Neural cell (in vitro differentiated cells): ENCODE results near the gene TENT4B. TPM values are rescaled to one million over a fixed set of nuclear protein-coding genes. Genes with fewer than 3 reads are reported as not detected.

Experiments used
- H2AFZ ChIP-seq: fragments of 200-600, 300-800 bp; sonication (generic), shearing (Covaris generic); 2 replicates; pipeline ENCODE4 v1.6.0; 2014; ENCODE audit warnings: low read depth, mild to moderate bottlenecking, antibody characterized with exemption, low read length, moderate library complexity
- H3F3A ChIP-seq: fragments of 200-600 bp; shearing (Covaris generic); 2 replicates; pipeline ENCODE4 v1.6.1; 2016; ENCODE audit warnings: mild to moderate bottlenecking, moderate library complexity, mixed read lengths, antibody characterized with exemption, low read length; ENCODE audit not compliant: insufficient read depth, poor library complexity, severe bottlenecking
- H3K27ac ChIP-seq: fragments of 200-600, 300-800 bp; sonication (generic), shearing (Covaris generic); 2 replicates; pipeline ENCODE4 v1.5.1; 2014; ENCODE audit warnings: mild to moderate bottlenecking, low read length, moderate library complexity
- H3K27me3 ChIP-seq: fragments of 300-800, 200-600 bp; sonication (generic), shearing (Covaris generic); 2 replicates; pipeline ENCODE4 v1.6.0; 2014; ENCODE audit warnings: mild to moderate bottlenecking, low read depth, low read length, moderate library complexity; ENCODE audit not compliant: insufficient read depth
- H3K36me3 ChIP-seq: fragments of 300-800, 200-600 bp; sonication (generic), shearing (Covaris generic); 2 replicates; pipeline ENCODE4 v1.5.1; 2014; ENCODE audit warnings: mild to moderate bottlenecking, antibody characterized with exemption, low read length, moderate library complexity; ENCODE audit not compliant: insufficient read depth
- H3K4me2 ChIP-seq: fragments of 300-800, 200-600 bp; sonication (generic), shearing (Covaris generic); 2 replicates; pipeline ENCODE4 v1.6.0; 2014; ENCODE audit warnings: mild to moderate bottlenecking, low read length
- H3K4me3 ChIP-seq: fragments of 300-800, 200-600 bp; sonication (generic), shearing (Covaris generic); 2 replicates; pipeline ENCODE4 v1.5.1; 2014; ENCODE audit warnings: mild to moderate bottlenecking, low read length, moderate library complexity
- H3K79me2 ChIP-seq: fragments of 200-600 bp; shearing (Covaris generic); replicated peaks from 2 replicates; pipeline ENCODE4 v1.6.0; 2014; ENCODE audit warnings: mild to moderate bottlenecking, low read length, moderate library complexity; ENCODE audit not compliant: insufficient read depth
- H3K9ac ChIP-seq: fragments of 300-800, 200-600 bp; sonication (generic), shearing (Covaris generic); 2 replicates; pipeline ENCODE4 v1.6.1; 2016; ENCODE audit warnings: mild to moderate bottlenecking, low read length, mixed read lengths
- H3K9me2 ChIP-seq: fragments of 200-600 bp; shearing (Covaris generic); 2 replicates; pipeline ENCODE4 v1.6.1; 2016; ENCODE audit warnings: mild to moderate bottlenecking, low read length, mixed read lengths; ENCODE audit not compliant: insufficient read depth
- H3K9me3 ChIP-seq: fragments of 200-600, 300-800 bp; sonication (generic), shearing (Covaris generic); 2 replicates; pipeline ENCODE4 v1.6.1; 2016; ENCODE audit warnings: mild to moderate bottlenecking, mixed run types, low read length, moderate library complexity, mixed read lengths
- H4K20me1 ChIP-seq: fragments of 200-600 bp; shearing (Covaris generic); 2 replicates; pipeline ENCODE4 v1.6.1; 2016; ENCODE audit warnings: mild to moderate bottlenecking, mixed run types; ENCODE audit not compliant: insufficient read depth
- CTCF ChIP-seq: fragments of 450-650 bp; IDR thresholded peaks from 2 replicates; pipeline ENCODE4 v1.5.1; 2014; ENCODE audit warnings: antibody characterized with exemption, mild to moderate bottlenecking, moderate library complexity; ENCODE audit not compliant: poor library complexity, severe bottlenecking
- EP300 ChIP-seq: fragments of 450-650 bp; conservative IDR thresholded peaks from 2 replicates; pipeline ENCODE4 v1.6.1; 2014; ENCODE audit warnings: antibody characterized with exemption, mild to moderate bottlenecking, moderate library complexity; ENCODE audit not compliant: poor library complexity, severe bottlenecking
- EZH2 ChIP-seq: fragments of 200-600, 300-800 bp; shearing (Covaris generic), sonication (generic); IDR thresholded peaks from 2 replicates; pipeline ENCODE4 v1.6.1; 2014; ENCODE audit warnings: antibody characterized with exemption, low read length, borderline replicate concordance, mild to moderate bottlenecking; ENCODE audit not compliant: insufficient read depth, poor library complexity, severe bottlenecking
- MXI1 ChIP-seq: fragments of 450-650 bp; conservative IDR thresholded peaks from 2 replicates; pipeline ENCODE4 v1.6.1; 2014; ENCODE audit warnings: antibody characterized with exemption, mild to moderate bottlenecking; ENCODE audit not compliant: poor library complexity, severe bottlenecking
- POLR2AphosphoS5 ChIP-seq: IDR thresholded peaks from 2 replicates; pipeline ENCODE4 v1.6.1; 2012
- RAD21 ChIP-seq: fragments of 450-650 bp; conservative IDR thresholded peaks from 2 replicates; pipeline ENCODE4 v1.6.1; 2014; ENCODE audit warnings: antibody characterized with exemption, mild to moderate bottlenecking, moderate library complexity
- SMC3 ChIP-seq: fragments of 450-650 bp; conservative IDR thresholded peaks from 2 replicates; pipeline ENCODE4 v1.6.1; 2014; ENCODE audit warnings: antibody characterized with exemption, mild to moderate bottlenecking, moderate library complexity; ENCODE audit not compliant: poor library complexity
- TAF1 ChIP-seq: IDR thresholded peaks from 2 replicates; pipeline ENCODE4 v1.6.1; 2012; ENCODE audit warnings: low read depth
- polyA plus RNA-seq: library from polyadenylated mRNA; depleted of rRNA; stranded (reverse); fragments of >200 nt; gene quantifications from 2 replicates; pipeline ENCODE4 v1.2.3, GENCODE V29; 2014
- TF ChIP-seq, protein P1 (sequence below): IDR thresholded peaks from 2 replicates; pipeline ENCODE4 v1.6.1; 2012; ENCODE audit warnings: borderline replicate concordance

The TENT4B gene
- polyA plus RNA-seq, 1 donor from 2014 or later: 16.9 TPM

GRCh38 chr16:50121278-50121677 lies 31.8 kb upstream of the TENT4B start:
- H3K9me2 ChIP-seq: no peaks in the 10 kb centered on the region
- no peaks in the 10 kb centered on the region for H3F3A ChIP-seq
- H3K9me3 ChIP-seq: no peaks in the 10 kb centered on the region
- no peaks in the 10 kb centered on the region for H3K36me3 ChIP-seq
- H3K79me2 ChIP-seq: no peaks in the 10 kb centered on the region
- no peak overlapping the region for H3K9ac ChIP-seq
- H3K4me2 ChIP-seq: no peak overlapping the region
- no peak overlapping the region for H3K27ac ChIP-seq
- H2AFZ ChIP-seq: no peak overlapping the region
- H3K4me3 ChIP-seq: no peak overlapping the region
- TF ChIP-seq, protein P1, sequence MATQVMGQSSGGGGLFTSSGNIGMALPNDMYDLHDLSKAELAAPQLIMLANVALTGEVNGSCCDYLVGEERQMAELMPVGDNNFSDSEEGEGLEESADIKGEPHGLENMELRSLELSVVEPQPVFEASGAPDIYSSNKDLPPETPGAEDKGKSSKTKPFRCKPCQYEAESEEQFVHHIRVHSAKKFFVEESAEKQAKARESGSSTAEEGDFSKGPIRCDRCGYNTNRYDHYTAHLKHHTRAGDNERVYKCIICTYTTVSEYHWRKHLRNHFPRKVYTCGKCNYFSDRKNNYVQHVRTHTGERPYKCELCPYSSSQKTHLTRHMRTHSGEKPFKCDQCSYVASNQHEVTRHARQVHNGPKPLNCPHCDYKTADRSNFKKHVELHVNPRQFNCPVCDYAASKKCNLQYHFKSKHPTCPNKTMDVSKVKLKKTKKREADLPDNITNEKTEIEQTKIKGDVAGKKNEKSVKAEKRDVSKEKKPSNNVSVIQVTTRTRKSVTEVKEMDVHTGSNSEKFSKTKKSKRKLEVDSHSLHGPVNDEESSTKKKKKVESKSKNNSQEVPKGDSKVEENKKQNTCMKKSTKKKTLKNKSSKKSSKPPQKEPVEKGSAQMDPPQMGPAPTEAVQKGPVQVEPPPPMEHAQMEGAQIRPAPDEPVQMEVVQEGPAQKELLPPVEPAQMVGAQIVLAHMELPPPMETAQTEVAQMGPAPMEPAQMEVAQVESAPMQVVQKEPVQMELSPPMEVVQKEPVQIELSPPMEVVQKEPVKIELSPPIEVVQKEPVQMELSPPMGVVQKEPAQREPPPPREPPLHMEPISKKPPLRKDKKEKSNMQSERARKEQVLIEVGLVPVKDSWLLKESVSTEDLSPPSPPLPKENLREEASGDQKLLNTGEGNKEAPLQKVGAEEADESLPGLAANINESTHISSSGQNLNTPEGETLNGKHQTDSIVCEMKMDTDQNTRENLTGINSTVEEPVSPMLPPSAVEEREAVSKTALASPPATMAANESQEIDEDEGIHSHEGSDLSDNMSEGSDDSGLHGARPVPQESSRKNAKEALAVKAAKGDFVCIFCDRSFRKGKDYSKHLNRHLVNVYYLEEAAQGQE: no peak
- TF ChIP-seq MXI1: no peak
- TF ChIP-seq TAF1: no peak
- TF ChIP-seq CTCF: no peak
- no peak for TF ChIP-seq EZH2
- TF ChIP-seq RAD21: no peak
- no peak for TF ChIP-seq POLR2AphosphoS5
- TF ChIP-seq SMC3: no peak
- TF ChIP-seq EP300: no peak
- no peaks in the 10 kb centered on the region for H3K27me3 ChIP-seq
- H4K20me1 ChIP-seq: no peaks in the 10 kb centered on the region

- H3K36me3 ChIP-seq: no peaks in the 10 kb centered on the region
- no peak for TF ChIP-seq MXI1
- no peaks in the 10 kb centered on the region for H3K9me2 ChIP-seq
- H3K9ac ChIP-seq: no peak overlapping the region
- no peaks in the 10 kb centered on the region for H3F3A ChIP-seq
- H2AFZ ChIP-seq: no peak overlapping the region
- H3K4me2 ChIP-seq: no peak overlapping the region
- H3K9me3 ChIP-seq: no peaks in the 10 kb centered on the region
- H3K27ac ChIP-seq: no peak overlapping the region
- no peaks in the 10 kb centered on the region for H4K20me1 ChIP-seq
- H3K79me2 ChIP-seq: no peaks in the 10 kb centered on the region
- H3K27me3 ChIP-seq: no peaks in the 10 kb centered on the region
- no peak overlapping the region for H3K4me3 ChIP-seq
These were observed 31.2 kb upstream of the TENT4B start for GRCh38 chr16:50121721-50122445.

- H3K27me3 ChIP-seq: no peaks in the 10 kb centered on the region
- no peak overlapping the region for H2AFZ ChIP-seq
- H3K36me3 ChIP-seq: no peaks in the 10 kb centered on the region
- H3F3A ChIP-seq: no peaks in the 10 kb centered on the region
- no peak overlapping the region for H3K4me2 ChIP-seq
- H3K9me2 ChIP-seq: no peaks in the 10 kb centered on the region
- H3K4me3 ChIP-seq: no peak overlapping the region
- no peaks in the 10 kb centered on the region for H3K79me2 ChIP-seq
- no peak overlapping the region for H3K27ac ChIP-seq
- TF ChIP-seq, protein P1: no peak
- TF ChIP-seq POLR2AphosphoS5: no peak
- no peak for TF ChIP-seq CTCF
- TF ChIP-seq EZH2: no peak
- no peak for TF ChIP-seq SMC3
- H3K9me3 ChIP-seq: no peaks in the 10 kb centered on the region
- H3K9ac ChIP-seq: no peak overlapping the region
- H4K20me1 ChIP-seq: no peaks in the 10 kb centered on the region
These were observed 29.7 kb upstream of the TENT4B start for GRCh38 chr16:50123417-50123816.
